ENCODE measurements around the gene HOXB8.

DNA sequence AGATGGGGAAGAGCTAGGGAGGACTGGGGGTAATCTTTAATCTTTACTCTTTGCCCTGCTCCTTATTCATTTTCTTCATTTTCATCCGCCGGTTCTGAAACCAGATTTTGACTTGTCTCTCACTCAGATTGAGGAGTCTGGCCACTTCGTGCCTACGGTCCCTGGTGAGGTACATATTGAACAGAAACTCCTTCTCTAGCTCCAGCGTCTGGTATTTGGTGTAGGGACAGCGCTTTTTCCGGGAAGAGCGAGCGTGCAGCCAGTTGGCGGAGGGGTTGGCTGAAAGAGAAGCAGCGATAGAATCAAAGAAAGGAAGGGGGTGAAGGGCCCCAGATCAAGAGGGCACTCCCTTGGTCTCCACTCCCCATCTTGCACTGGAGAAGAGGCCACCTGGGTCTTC is 7.8 kb upstream of the HOXB8 start:
- TF ChIP-seq TAF1 (IDR thresholded peaks at IDR 0.05; ENCODE audit: low read depth, low read length) (no peak), POLR2A (IDR thresholded peaks at IDR 0.05; ENCODE audit: low read depth, low read length) (no peak), POLR2AphosphoS5 (IDR thresholded peaks at IDR 0.05; ENCODE audit: low read depth, low read length) (no peak)
